Hepatocyte (in vitro differentiated cells): ENCODE data around the gene DDIT4. TPM values are rescaled to one million over a fixed set of nuclear protein-coding genes. Genes with fewer than 3 reads are reported as not detected.
A peak's percentile ranks its signal among the peaks of the same experiment; 100 is the strongest.

Experiments used
- DNase-seq: peaks from one replicate; pipeline ENCODE4 v3.0.0-alpha.2; 2016; ENCODE audit warnings: low spot score
- H2AFZ ChIP-seq: fragments of 200-600 bp; sonication (generic); 2 replicates; pipeline ENCODE4 v1.6.0; 2016; ENCODE audit warnings: antibody characterized with exemption, mild to moderate bottlenecking
- H3K27ac ChIP-seq: fragments of 200-600 bp; sonication (generic); 2 replicates; pipeline ENCODE4 v1.5.1; 2016; ENCODE audit warnings: mild to moderate bottlenecking
- H3K27me3 ChIP-seq: fragments of 200-600 bp; sonication (generic); 2 replicates; pipeline ENCODE4 v1.6.1; 2016
- H3K36me3 ChIP-seq: fragments of 200-600 bp; sonication (generic); replicated peaks from 2 replicates; pipeline ENCODE4 v1.5.1; 2016; ENCODE audit warnings: low read depth; ENCODE audit not compliant: insufficient read depth
- H3K4me1 ChIP-seq: fragments of 200-600 bp; sonication (generic); 2 replicates; pipeline ENCODE4 v1.5.1; 2016; ENCODE audit warnings: mild to moderate bottlenecking, moderate library complexity; ENCODE audit not compliant: insufficient read depth
- H3K4me2 ChIP-seq: fragments of 200-600 bp; sonication (generic); 2 replicates; pipeline ENCODE4 v1.6.0; 2016
- H3K4me3 ChIP-seq: fragments of 200-600 bp; sonication (generic); 2 replicates; pipeline ENCODE4 v1.5.1; 2016; ENCODE audit warnings: mild to moderate bottlenecking
- H3K79me2 ChIP-seq: fragments of 200-600 bp; sonication (generic); 2 replicates; pipeline ENCODE4 v1.6.0; 2017; ENCODE audit warnings: mild to moderate bottlenecking
- H3K9me2 ChIP-seq: fragments of 200-600 bp; sonication (generic); replicated peaks from 2 replicates; pipeline ENCODE4 v1.6.0; 2017; ENCODE audit warnings: mild to moderate bottlenecking; ENCODE audit not compliant: insufficient read depth
- H3K9me3 ChIP-seq: fragments of 200-600 bp; sonication (generic); 2 replicates; pipeline ENCODE4 v1.5.1; 2016; ENCODE audit warnings: low read depth, mild to moderate bottlenecking
- H4K20me1 ChIP-seq: fragments of 200-600 bp; sonication (generic); 2 replicates; pipeline ENCODE4 v1.6.0; 2016; ENCODE audit warnings: mild to moderate bottlenecking; ENCODE audit not compliant: insufficient read depth, poor library complexity, severe bottlenecking
- CTCF ChIP-seq: fragments of 200-600 bp; sonication (generic); IDR thresholded peaks from 2 replicates; pipeline ENCODE4 v1.5.1; 2016; ENCODE audit warnings: antibody characterized with exemption, mild to moderate bottlenecking; ENCODE audit not compliant: poor library complexity
- EZH2 ChIP-seq: fragments of 200-600 bp; sonication (generic); IDR thresholded peaks from 2 replicates; pipeline ENCODE4 v1.6.1; 2016; ENCODE audit warnings: antibody characterized with exemption, mild to moderate bottlenecking, borderline replicate concordance
- EZH2phosphoT487 ChIP-seq: fragments of 200-600 bp; sonication (generic); IDR thresholded peaks from one replicate; pipeline ENCODE4 v1.6.1; 2018; ENCODE audit warnings: antibody characterized with exemption, mild to moderate bottlenecking, low read depth, moderate library complexity; ENCODE audit not compliant: unreplicated experiment, severe bottlenecking
- WGBS: methylation state at CpG from one replicate; pipeline ENCODE4 v1.1.6; 2016; ENCODE audit warnings: low lambda C conversion rate; ENCODE audit errors: missing lambda C conversion rate; 5-methylcytosine and 5-hydroxymethylcytosine counted together
- polyA plus RNA-seq: library from polyadenylated mRNA; unstranded; fragments of >200 nt; fragmentation: Nextera tagmentation; extraction: Ambion mirVana; gene quantifications from 2 replicates; pipeline ENCODE4 v1.2.1, GENCODE V29; 2016
- total RNA-seq: library from RNA; depleted of rRNA; stranded (reverse); fragments of >200 nt; gene quantifications from 2 replicates; pipeline ENCODE4 v1.2.3, GENCODE V29; 2014

DDIT4 gene
- total and polyA plus RNA-seq, 2 experiments from 2014 or later, result 165 to 235 TPM

GRCh38 chr10:72308320-72308987 lies 34.7 kb downstream of the DDIT4 start:
- H3K4me1 ChIP-seq, result peaks cover 31% of the 10 kb centered on the region
- no peaks in the 10 kb centered on the region for H3K9me3 ChIP-seq
- 54% methylated on average over 7 of the region's 7 CpGs for WGBS
- no peak overlapping the region for H3K4me3 ChIP-seq
- no peaks in the 10 kb centered on the region for H3K79me2 ChIP-seq
- TF ChIP-seq EZH2 (no peak), EZH2phosphoT487 (no peak), CTCF (no peak)
- no peaks in the 10 kb centered on the region for H3K36me3 ChIP-seq
- no peaks in the 10 kb centered on the region for H4K20me1 ChIP-seq
- H3K4me2 ChIP-seq, result peak overlapping the region; percentile 36
- H2AFZ ChIP-seq, result peak overlapping the region; percentile 30
- H3K27ac ChIP-seq, result peak overlapping the region; percentile 97
- H3K27me3 ChIP-seq, result no peaks in the 10 kb centered on the region
- peak; percentile 86 for DNase-seq
- H3K9me2 ChIP-seq, result no peaks in the 10 kb centered on the region

GRCh38 chr10:72309290-72310240 lies 35.8 kb downstream of the DDIT4 start:
- Histone ChIP-seq H3K4me1 (peaks cover 31% of the 10 kb centered on the region), H3K27ac (peak overlapping the region; percentile 97), H4K20me1 (no peaks in the 10 kb centered on the region), H2AFZ (no peak overlapping the region), H3K9me2 (no peaks in the 10 kb centered on the region), H3K9me3 (no peaks in the 10 kb centered on the region), H3K4me2 (no peak overlapping the region), H3K4me3 (no peak overlapping the region), H3K27me3 (no peaks in the 10 kb centered on the region), H3K36me3 (no peaks in the 10 kb centered on the region), H3K79me2 (no peaks in the 10 kb centered on the region)
- DNase-seq, result peak; percentile 73
- no peak for TF ChIP-seq EZH2phosphoT487
- TF ChIP-seq CTCF, result no peak
- TF ChIP-seq EZH2, result no peak
- 71% methylated on average over 21 of the region's 21 CpGs for WGBS

GRCh38 chr10:72310241-72310633 lies 36.5 kb downstream of the DDIT4 start:
- DNase-seq, result no peak
- Histone ChIP-seq H3K27ac (peak overlapping the region; percentile 97), H3K9me3 (no peaks in the 10 kb centered on the region), H3K4me2 (no peak overlapping the region), H3K4me1 (peaks cover 35% of the 10 kb centered on the region), H3K4me3 (no peak overlapping the region), H2AFZ (no peak overlapping the region), H4K20me1 (no peaks in the 10 kb centered on the region), H3K79me2 (no peaks in the 10 kb centered on the region), H3K9me2 (no peaks in the 10 kb centered on the region), H3K36me3 (no peaks in the 10 kb centered on the region), H3K27me3 (no peaks in the 10 kb centered on the region)
- WGBS, result 60% methylated on average over 10 of the region's 11 CpGs
- TF ChIP-seq EZH2 (no peak), EZH2phosphoT487 (no peak), CTCF (no peak)
